Activated T-helper 1 cell treated with Interleukin-2 at 50 U/mL for 16 hours (primary cell): ENCODE measurements around the gene SLC9A3.
"Not testable (repeated sequence)": the region's sequence is repeated elsewhere in the genome, so short reads cannot be mapped to it uniquely, and the experiment has no call there.

ENCODE experiments used
- DNase-seq: peaks from one replicate; pipeline ENCODE4 v3.0.0-alpha.2; 2020; ENCODE audit warnings: low read depth

Gene SLC9A3

DNA sequence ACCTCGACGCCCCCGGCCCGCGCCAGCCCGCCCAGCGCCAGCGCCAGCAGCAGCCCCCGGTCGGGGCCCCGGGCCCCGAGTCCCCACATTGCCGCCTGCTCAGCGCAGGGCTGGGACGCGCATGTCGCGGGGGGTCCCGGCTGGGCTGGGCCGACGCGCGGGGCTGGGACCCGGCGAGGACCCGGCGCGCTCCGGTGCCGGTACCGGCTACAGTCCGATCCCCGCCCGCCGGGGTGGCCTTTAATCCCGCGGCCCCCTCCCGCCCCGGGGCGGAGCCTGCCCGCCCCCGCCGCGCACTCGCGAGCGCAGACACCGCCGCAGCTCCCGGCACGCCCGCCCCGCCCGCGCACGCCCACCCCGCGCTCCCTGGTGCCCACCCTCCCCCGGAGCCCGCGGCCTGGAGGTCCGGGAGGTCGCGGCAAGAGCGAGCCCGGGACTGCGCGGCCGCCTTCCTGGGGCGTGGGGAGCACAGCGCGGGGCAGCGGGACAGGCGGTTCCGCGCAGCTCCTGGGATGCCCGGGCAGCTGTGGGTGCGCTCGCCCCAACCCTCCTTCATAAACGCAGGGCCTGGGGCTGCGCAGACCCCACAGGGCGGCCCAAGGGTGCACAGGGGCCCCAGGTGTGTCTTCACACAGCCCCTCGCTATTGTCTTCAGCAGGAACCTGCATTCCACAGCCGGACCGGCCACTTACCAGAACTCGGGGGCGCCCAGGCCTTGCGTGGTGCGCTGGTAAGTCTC lies at the start of gene SLC9A3:
Gene SLC9A3, minus strand, starts transcription at position 216 of the 739 bp plus-strand sequence.
- no peak for DNase-seq

DNA sequence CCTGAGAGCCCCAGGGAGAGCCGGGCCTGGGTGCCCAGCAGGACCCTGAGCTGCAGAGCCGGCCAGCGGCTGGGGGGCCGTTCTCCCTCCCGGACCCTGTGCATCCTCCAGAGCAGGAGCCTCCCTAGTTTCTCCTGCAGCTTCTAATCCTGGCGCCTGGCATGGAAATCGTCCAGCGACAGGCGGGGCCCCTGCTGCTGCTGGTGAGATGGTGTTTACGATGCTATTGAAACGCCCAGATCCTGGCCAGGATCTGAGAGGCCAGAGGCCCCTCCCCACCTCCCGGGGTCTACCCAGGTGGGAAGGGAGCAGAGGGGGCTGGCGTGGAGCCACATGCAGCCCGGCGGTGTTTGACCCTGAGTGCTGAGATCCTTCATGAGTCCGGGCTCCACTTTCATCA lies 49.7 kb upstream of the SLC9A3 start:
- DNase-seq = no peak

DNA sequence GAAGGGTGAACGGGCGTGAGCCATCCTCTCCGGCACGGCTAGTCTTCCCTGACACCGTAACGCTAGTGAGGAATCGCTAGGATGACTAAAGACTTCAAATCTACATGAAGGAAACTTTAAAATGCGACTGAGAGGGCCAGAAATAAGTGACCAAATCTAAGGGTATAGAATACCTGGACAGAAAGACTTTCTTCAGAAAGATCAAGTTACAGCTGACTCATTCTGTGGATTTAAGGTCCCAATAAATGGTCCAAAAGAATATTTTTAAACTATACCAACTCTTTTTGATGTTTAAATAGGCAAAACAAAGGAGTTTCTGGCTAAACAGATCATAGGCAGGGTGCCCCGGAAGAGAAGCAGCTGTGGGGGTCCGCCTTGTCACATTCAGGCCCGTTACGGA lies 49.0 kb upstream of the SLC9A3 start:
- DNase-seq = no peak

DNA sequence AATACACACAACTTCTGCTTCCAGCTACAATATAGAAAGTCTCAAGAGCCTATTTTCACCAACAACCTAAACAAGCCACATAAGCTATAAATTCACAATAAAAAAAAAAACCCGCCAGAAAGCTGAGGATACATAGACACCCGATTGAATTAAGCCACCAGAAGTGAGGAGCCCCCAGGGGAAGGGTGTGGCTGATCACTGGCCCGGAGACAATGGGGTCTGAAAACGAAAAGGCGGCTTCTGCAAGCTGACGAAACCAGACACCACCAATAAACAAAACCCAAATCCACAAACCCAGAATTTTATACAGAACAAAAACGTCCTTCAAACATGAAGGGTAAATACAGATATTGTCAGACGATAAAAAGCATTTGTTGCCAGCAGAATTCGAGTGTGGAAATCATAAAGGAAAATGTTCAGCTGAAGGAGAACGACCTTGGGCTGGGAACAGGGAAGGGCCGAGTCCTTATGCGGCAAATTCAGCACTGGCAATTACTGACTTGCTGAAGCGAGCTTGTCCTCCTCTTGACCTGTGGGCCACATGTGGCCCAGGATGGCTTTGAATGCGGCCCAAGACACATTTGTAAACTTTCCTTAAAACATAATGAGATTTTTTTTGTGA lies 48.3 kb upstream of the SLC9A3 start:
- DNase-seq = no peak

DNA sequence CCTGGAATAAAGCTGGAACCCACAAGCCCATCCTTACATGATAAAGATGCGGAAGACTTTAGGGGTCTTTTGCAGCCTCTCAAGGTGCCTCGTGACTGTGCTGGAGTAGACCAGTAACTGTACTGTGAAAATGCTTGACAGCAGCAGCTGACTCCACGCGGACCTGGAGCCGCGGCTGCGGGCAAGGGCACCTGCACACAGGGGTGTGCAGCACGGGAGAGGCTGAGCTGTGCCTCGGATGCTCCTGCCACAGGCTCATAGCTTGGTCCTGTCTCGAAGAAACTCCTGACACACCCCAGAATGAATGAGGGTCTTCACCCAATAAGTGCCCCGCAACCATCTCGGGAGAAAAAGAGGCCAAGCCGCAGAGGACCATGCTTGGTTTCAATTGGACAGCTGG lies 47.5 kb upstream of the SLC9A3 start:
- DNase-seq = no peak

DNA sequence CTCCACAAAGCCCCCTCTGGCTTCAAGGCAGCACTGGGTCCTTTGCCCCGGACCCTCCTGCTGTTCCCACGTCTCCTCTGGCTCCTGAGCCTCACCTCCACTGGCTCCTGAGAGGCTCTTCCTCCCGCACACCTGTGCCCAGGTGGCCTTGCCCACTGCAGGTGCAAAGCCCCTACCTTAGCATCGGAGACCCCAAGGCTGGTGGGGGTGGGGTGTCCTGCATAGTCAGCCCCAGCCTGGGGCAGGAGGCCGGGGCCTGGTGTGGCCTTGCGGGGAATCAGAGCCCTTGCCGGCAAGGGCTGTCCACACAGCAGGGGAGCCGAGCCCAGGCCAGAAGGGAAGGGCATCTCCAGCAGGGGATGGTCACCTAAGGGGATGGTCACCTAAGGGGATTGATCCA lies 46.6 kb upstream of the SLC9A3 start:
- no peak for DNase-seq

DNA sequence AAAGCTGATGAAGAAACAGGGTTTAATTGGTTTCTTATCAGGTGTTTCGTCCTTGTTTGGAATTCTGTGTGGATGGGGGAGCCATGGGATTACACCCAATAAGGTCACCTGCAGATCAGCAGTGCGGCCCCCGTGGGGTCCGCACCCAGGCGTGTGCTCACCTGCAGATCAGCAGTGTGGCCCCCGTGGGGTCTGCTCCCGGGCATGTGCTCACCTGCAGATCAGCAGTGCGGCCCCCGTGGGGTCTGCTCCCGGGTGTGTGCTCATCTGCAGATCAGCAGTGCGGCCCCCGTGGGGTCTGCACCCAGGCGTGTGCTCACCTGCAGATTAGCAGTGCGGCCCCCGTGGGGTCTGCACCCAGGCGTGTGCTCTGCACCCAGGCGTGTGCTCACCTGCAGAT lies 46.2 kb upstream of the SLC9A3 start:
- DNase-seq = no peak

DNA sequence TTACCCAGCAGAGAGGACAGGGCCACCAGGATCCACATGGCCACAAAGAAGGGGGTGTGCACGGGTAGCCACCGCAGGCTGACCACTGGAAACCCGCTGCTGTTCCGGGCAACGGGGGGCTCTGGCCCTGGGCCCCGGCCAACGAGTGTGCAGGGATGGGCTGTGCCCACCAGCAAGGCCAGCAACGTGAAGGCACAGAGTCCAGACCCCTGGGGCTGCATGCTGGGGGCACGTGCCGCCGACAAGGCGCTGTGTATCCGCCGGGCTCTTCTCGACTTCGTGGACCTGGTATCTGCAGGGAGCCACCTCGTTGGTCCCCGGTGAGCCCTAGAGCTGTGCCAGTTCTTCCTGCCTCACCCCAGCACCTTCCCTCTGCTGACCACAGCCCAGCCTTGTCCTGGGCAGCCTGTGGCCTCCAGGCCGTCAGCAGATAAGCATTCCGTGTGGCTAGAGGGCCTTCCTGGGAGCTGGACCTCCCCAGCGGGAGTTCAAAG lies 45.7 kb upstream of the SLC9A3 start:
- DNase-seq = no peak

DNA sequence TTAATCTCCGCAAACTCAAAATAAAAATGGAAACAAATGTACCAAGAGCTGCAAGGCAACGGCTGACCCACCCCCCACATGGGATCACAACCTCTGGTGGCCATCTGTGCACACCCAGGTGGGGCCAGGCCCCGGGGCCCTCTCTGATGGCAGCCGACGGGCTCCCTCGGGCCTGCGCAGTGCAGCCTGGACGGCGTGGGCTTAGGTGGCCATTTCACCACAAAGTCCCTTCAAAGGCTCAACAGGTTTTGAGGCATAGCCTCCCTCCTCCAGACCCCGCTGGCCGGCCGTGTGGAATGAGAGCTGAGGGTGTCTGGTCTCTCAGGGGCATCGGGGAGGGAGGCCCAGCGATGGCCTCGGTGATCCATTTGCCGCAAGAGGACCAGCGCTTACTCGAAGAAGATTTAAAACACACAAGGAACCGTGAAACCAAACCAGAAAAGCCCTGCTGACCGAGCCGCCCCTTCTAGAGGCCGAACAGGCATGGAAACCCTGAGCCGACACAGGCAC lies 45.2 kb upstream of the SLC9A3 start:
- no peak for DNase-seq

DNA sequence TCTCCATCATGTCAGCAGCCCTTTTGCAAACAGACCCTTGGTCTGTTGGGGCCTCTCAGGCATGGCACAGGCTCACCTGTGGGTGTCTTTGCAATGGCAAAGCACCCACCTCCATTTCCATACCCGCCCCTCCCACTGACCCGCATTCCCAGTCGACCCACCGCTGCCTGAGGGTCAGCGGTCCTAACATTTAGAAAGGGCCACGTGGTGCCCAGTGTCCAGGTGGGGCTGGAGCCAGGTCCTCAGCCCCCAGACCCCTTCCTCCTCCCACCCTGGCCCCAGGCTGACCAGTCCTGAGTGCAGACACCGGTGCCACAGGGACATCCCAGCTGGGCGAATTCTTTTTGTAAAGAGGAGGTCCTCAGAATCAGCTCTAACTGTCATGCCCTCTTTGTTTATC lies 44.6 kb upstream of the SLC9A3 start:
- no peak for DNase-seq

DNA sequence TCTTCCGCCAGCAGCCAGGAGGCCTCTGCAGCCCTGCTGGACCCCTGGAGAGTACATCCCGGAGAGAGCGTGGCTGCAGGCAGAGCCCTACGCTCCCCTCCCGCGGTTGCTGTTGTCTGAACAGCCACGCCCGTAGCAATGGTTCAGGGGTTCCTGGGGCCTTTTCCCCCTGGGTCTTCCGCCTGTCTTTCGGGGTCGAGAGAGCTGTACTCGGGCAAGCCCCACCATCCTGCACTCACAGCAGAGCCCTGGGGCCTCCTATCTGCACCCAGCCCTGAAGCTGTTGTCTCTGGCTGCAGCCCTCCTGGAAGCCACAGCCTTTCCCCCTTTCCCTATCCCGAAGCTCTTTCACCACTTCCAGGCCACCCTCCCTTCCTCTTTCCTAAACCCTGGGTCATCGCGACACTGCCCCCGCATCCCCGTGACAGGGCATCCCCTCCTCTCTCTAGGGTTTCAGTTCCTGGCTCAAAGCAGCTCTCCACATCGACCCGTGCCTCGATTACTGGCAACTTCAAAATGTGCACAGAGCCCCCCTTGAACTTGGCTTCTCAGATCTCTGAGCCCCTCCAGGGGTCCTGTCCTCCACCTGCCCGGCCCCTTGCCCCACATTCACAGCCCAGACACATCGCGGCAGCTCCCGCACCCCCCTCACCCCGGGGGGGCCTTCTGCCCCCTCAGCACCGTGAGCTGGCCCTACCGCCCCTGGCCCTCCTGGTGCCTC lies 44.0 kb upstream of the SLC9A3 start:
- DNase-seq = no peak

DNA sequence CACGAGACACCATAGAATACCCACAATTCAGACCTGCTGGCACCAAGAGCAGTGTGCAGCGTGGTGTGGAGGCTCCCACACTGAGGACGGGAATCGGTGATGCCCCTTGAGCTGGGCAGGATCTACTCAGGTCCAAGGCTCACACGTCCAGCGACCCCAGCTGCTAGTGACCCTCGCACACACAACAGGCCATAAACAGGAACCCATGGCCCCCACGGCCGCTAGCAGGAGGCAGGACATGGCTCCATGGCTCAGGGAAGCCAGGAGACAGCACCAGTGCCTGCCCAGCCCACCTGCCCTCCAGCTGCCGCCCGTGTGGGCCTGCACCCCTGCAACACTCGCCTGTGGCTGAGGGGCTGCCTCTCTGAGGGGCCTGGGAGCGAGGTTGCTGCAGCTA lies 43.4 kb upstream of the SLC9A3 start:
- DNase-seq = no peak

DNA sequence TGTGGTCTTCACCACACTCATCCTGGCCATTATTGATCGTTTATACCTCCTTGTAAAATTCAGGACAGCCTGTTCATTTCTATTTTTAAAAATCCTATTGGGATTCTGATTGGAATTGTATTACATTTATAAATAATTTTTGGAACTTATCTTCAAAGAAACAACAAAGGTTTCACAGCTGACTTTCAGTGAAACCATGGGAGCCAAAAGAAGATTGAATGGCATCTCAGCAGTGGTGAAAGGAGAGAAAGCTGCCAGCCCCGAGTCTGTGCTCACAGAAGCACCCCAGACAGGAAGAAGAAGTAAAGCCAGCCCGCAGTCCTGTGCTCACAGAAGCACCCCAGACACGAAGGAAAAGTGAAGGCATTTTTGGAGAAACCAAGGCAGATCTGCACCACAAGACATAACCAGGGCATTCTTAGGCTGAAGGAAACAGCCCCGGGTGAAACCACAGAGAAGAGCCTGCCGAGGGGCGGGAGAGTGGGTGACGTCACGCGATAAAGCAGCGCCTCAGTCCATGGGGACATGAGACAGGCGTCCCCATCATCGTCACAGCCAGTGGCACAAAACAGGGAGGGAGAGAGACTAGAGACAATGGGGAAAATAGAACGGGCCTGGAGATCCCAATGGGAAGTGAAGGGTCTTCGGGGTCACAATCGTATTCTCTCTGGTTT lies 42.5 kb upstream of the SLC9A3 start:
- no peak for DNase-seq

DNA sequence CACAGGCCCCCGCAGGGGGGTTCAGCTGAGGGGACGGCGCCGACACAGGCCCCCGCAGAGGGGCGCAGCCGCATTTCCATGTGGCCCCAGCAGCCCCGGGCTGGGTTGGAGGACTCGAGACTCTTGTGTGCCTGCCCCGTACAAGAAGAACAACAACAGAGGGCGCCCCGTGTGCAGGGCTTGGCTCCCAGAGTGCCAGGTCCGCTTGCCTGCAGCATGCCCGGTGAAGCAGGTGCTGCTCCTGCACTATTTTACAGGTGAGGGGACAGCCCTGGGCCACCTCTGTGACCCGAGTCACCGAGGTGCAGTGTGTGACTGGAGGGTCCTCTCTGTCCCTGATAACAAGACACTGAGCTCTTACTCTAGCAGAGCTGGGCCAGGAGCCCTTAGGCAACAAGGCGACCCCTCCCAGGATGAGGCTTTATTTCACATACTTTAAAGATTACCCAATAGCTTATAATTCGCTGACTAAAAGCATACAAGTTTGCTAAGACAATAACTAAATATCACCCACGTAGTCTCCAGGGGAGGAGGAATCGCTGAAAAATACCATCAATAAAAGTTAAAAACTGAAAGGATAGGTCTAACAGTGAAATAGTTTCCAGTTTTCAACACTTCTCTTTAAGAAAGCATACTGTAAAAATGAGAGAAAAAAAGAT lies 41.7 kb upstream of the SLC9A3 start:
- DNase-seq = no peak

DNA sequence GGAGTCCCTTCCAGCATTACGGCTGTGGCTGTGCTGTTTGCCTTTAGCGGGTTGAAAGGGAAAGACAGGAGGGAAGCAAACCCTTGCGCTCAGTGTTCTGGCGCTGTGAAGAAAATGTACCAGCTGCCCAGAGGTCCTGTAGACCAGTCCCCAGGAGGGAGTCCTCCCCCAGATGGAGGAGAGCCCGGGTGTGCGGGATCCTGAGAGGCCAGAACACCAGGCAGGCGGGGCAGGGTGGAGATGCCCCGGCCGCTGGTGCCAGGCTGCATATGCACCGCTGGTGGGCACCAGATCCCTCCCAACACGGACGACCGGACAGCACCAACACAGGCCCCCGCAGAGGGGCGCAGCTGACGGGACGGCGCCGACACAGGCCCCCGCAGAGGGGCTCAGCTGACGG lies 37.2 kb upstream of the SLC9A3 start:
- no peak for DNase-seq

DNA sequence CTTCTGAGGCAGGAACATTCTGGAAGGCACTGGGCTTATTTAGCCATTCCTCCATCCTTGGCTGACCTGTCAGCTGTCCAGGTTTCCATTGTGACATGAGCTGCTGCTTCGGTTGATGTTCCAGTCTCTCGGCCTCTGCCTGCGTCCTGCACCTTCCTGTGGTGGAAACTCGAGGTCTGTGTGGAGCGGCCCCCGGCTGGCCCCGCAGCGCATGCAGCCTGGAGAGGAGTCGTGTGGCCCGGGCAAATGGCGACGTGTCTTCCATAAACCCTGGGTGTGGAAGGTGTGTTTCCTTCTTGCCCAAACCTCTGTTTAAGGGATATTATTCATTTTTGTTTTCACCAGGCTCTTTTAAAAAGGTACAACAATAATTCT lies 36.5 kb upstream of the SLC9A3 start:
- DNase-seq = no peak

DNA sequence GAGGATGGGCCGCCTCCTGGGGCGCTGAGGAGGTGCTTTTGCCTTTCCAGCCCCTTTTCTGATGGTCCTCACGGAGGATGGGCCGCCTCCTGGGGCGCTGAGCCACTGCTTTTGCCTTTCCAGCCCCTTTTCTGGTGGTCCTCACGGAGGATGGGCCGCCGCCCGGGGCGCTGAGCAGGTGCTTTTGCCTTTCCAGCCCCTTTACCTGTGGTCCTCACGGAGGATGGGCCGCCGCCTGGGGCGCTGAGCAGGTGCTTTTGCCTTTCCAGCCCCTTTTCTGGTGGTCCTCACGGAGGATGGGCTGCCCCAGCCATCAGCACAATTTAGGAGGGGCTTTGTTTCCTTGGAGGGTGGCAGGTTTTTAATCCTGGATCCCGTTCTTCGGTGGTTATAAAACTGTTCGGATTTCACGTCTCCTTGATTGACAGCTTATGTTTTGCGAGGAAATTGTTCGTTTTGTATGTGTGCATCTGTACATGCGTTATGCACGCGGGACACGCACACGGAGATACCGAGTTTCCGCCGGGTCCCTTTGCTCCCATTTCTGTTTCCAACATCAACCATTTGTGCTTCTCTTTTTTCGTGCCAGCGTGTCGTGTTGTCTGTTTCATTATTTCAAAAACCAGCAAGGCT lies 34.7 kb upstream of the SLC9A3 start:
- DNase-seq = no peak

DNA sequence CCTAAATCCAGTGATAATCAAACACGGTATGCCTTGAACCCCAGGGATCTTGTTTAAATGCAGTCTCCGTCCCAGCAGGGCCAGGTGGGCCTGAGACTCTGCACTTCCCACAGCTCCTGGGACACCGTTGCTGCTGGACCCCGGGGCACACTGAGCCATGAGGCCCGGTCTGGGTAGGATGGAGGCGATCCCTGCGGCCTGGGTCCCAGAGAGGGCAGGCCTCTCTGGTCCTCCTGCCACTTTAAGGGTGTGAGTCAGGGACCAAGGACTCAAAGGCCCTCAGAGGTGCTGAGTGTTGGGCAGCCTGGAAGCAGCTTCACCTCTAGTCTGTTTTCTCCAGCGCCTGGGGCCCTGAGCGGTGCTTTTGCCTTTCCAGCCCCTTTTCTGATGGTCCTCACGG lies 34.1 kb upstream of the SLC9A3 start:
- DNase-seq = no peak

DNA sequence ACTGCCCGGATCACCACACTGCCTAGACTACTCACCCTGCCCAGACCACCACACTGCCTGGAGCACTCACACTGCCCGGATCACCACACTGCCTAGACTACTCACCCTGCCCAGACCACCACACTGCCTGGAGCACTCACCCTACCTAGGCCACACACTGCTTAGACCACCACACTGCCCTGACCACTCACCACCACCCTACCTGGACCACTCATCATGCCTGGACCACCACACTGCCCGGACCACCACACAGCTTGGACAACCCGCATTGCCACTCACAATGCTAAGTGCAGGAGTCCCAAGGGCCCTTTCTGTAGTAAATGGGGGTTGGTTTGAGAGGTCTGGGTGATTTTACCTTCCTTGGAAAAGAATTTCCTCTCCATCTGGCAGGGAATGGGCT lies 33.7 kb upstream of the SLC9A3 start:
- not testable (repeated sequence) for DNase-seq

DNA sequence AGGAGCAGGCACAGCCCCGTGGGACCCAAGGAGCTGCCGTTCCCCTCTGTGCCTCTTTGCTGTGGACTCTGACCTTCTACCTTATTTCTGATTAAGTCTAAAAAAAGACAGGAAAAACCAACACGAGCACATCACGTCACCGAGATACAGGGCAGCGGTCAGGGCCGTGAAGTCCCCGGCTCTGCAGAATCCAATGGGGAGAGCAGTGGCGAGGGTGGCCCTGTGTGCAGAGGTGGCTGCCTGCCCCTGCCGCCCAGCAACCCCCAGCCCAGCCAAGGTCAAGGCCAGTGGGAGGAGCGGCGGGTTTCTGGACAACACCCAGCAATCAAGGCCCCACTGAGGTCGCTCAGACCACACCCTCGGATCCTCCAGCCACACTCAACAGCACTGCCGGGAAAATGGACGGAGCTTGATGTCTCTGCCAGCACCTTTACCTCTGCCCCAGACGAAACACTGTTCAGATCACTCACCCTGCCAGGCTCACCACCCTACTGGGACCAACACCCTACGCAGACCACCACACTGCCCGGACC lies 32.7 kb upstream of the SLC9A3 start:
- DNase-seq = no peak

DNA sequence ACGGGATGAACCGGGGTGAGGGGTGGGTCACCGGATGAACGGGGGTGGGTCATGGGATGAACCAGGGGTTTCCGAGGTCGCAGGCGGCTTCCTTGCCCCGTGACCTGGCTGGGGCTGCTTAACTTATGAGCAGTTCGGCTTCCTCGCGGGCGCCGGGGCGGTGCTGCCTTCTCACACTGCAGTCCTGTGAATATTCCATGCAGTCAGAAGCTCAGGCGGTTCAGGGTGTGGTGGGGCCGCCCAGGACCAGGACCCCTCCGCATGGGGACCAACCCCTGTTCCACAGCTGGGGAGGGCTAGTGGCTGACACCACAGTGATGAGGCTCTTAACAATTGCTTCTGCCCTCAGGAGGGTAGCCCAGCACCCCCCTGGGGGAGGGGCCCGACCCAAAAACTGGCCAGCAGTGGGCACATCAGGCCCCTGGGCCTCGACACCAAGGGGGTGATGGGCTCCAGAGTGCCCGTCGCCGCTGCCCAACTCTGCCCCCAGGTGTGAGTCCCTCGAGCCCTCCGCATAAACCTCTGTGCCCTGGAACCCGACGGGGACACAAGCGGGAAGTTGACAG lies 30.9 kb upstream of the SLC9A3 start:
- no peak for DNase-seq
